Measurements from ENCODE around the gene CDH20.

The CDH20 gene

GRCh38 chr18:61426492-61427053, 93.3 kb downstream of the CDH20 start:
- no peak for DNase-seq (ENCODE audit: low read depth)

- no peak for DNase-seq (ENCODE audit: low read depth)
Observed at GRCh38 chr18:61428266-61428665, 95.0 kb downstream of the CDH20 start.

- DNase-seq (ENCODE audit: low read depth): no peak
Observed at GRCh38 chr18:61432590-61432989, 99.4 kb downstream of the CDH20 start.

GRCh38 chr18:61435064-61435652, 101.9 kb downstream of the CDH20 start:
- DNase-seq (ENCODE audit: low read depth): no peak

- no peak for DNase-seq (ENCODE audit: low read depth)
Observed at GRCh38 chr18:61443081-61443725, 110.0 kb downstream of the CDH20 start.

GRCh38 chr18:61448316-61448715, 115.1 kb downstream of the CDH20 start:
- DNase-seq (ENCODE audit: low read depth): no peak

GRCh38 chr18:61459896-61460648, 126.8 kb downstream of the CDH20 start:
- DNase-seq (ENCODE audit: low read depth): no peak

- no peak for DNase-seq (ENCODE audit: low read depth)
Observed at GRCh38 chr18:61464551-61465142, 131.4 kb downstream of the CDH20 start.

GRCh38 chr18:61466736-61467135, 133.5 kb downstream of the CDH20 start:
- DNase-seq (ENCODE audit: low read depth): no peak

GRCh38 chr18:61470031-61470674, 136.9 kb downstream of the CDH20 start:
- no peak for DNase-seq (ENCODE audit: low read depth)

GRCh38 chr18:61471541-61471940, 138.3 kb downstream of the CDH20 start:
- no peak for DNase-seq (ENCODE audit: low read depth)

GRCh38 chr18:61471942-61472341, 138.7 kb downstream of the CDH20 start:
- DNase-seq (ENCODE audit: low read depth): no peak

GRCh38 chr18:61474341-61474740, 141.1 kb downstream of the CDH20 start:
- DNase-seq (ENCODE audit: low read depth): no peak

GRCh38 chr18:61474918-61475317, 141.7 kb downstream of the CDH20 start:
- no peak for DNase-seq (ENCODE audit: low read depth)

GRCh38 chr18:61475931-61476330, 142.7 kb downstream of the CDH20 start:
- DNase-seq (ENCODE audit: low read depth): no peak

GRCh38 chr18:61489334-61489733, 156.1 kb downstream of the CDH20 start:
- DNase-seq (ENCODE audit: low read depth): no peak

- no peak for DNase-seq (ENCODE audit: low read depth)
Observed at GRCh38 chr18:61496374-61496773, 163.1 kb downstream of the CDH20 start.

- DNase-seq (ENCODE audit: low read depth): no peak
Observed at GRCh38 chr18:61497422-61497821, 164.2 kb downstream of the CDH20 start.

GRCh38 chr18:61502472-61502871, 169.2 kb downstream of the CDH20 start:
- no peak for DNase-seq (ENCODE audit: low read depth)

- DNase-seq (ENCODE audit: low read depth): no peak
Observed at GRCh38 chr18:61503688-61504087, 170.5 kb downstream of the CDH20 start.

- DNase-seq (ENCODE audit: low read depth): no peak
Observed at GRCh38 chr18:61528961-61529360, 195.7 kb downstream of the CDH20 start.

GRCh38 chr18:61530681-61531080, 197.5 kb downstream of the CDH20 start:
- no peak for DNase-seq (ENCODE audit: low read depth)
